Epithelial cell of proximal tubule (primary cell): Measurements from ENCODE around the gene ZBTB12. TPM values are rescaled to one million over a fixed set of nuclear protein-coding genes. Genes with fewer than 3 reads are reported as not detected.
"Not testable (repeated sequence)": the region's sequence is repeated elsewhere in the genome, so short reads cannot be mapped to it uniquely, and the experiment has no call there.

Experiments
- DNase-seq: peaks from one replicate; pipeline ENCODE4 v3.0.0-alpha.2; 2011; ENCODE audit warnings: low read depth
- H3K4me3 ChIP-seq: 2 replicates; pipeline ENCODE4 v1.5.1; 2011; ENCODE audit warnings: low read depth, mild to moderate bottlenecking, low read length
- total RNA-seq: library from RNA; depleted of rRNA; stranded (reverse); fragments of >200 nt; gene quantifications from 2 replicates; pipeline ENCODE4 v1.2.3, GENCODE V29; 2015
- TF ChIP-seq, protein P1 (sequence below): conservative IDR thresholded peaks from 2 replicates; pipeline ENCODE4 v1.5.1; 2012; ENCODE audit warnings: low read depth, mild to moderate bottlenecking, low read length

ZBTB12 gene
- total RNA-seq, 1 donor from 2014 or later: 1.5 TPM

DNA sequence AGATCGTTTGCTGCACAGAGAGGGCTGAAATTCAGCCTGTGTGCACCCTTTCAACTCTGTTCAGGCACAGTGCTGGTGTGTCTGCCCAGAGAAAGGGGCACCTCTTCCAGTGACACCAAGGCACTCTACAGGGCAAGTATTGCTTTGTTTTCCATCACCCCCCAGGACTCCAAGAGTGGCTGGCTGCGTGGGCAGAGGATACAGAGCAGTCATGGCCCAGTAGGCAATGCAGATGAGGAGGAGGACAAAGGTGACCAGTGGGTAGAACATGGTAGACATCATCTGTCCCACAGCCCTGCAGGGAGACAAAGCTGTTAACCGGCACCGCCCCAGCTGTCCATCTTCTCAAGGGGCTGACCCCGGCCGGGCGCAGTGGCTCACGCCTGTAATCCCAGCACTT lies 32.5 kb downstream of the ZBTB12 start:
- H3K4me3 ChIP-seq: no peak overlapping the region
- TF ChIP-seq, protein P1, sequence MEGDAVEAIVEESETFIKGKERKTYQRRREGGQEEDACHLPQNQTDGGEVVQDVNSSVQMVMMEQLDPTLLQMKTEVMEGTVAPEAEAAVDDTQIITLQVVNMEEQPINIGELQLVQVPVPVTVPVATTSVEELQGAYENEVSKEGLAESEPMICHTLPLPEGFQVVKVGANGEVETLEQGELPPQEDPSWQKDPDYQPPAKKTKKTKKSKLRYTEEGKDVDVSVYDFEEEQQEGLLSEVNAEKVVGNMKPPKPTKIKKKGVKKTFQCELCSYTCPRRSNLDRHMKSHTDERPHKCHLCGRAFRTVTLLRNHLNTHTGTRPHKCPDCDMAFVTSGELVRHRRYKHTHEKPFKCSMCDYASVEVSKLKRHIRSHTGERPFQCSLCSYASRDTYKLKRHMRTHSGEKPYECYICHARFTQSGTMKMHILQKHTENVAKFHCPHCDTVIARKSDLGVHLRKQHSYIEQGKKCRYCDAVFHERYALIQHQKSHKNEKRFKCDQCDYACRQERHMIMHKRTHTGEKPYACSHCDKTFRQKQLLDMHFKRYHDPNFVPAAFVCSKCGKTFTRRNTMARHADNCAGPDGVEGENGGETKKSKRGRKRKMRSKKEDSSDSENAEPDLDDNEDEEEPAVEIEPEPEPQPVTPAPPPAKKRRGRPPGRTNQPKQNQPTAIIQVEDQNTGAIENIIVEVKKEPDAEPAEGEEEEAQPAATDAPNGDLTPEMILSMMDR: no peak
- DNase-seq: no peak

DNA sequence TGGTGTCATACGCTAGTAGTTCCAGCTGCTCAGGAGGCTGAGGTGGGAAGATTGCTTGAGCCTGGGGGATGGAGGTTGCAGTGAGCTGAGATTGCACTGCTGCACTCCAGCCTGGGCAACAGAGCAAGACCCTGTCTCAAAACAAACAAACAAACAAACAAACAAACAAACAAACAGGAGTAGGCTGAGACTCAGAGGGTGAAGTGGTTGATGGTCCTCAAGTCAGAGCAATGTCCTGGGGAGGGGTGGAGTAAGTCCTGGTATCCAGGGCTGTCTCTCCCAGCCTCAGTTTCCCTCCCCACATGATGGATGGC lies 33.3 kb downstream of the ZBTB12 start:
- H3K4me3 ChIP-seq, DNase-seq: not testable (repeated sequence)

DNA sequence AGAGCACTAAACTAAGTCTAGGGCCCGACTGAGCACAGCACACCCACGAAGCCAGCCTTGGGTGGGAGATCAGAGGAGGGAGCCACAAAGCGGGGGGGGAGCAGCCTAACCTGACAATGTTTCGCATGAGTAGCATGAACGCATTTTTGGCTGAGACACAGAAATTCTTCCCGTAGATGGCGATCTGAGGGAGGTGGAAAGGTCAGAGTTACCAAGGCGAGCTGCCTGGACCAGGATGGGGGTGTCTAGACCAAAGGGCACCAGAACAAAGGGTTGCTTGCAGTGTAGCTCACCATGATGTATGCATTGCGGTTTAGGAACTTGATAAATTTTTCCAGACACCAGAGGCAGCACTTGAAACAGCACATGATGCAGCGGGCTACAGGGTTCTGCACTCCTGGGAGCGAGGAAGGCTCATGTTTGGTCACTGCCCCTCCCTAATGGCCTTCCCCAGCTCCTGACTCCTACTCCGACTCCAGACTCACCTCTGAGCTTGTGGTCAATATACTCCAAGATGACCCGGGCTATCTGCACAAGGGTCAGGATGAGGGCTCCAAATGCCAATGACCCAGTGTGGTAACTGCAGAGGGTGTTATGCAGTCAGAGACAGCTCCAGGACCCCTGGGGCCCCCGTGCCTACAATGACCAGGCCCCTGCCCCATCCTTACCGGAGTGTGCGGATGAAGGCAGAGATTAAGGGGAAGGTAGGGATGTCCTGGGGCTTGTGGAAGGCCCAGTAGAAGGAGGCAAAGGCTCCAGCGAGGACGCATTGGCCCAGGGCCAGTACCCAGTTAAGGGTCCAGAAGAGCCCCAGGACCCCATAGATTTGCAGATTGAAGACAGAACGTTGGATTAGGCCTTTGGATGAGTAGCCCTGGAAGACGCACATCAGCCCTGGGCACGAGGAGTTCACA lies 36.4 kb downstream of the ZBTB12 start:
- peak; percentile 36 for DNase-seq
- no peak overlapping the region for H3K4me3 ChIP-seq
- TF ChIP-seq, protein P1: no peak

DNA sequence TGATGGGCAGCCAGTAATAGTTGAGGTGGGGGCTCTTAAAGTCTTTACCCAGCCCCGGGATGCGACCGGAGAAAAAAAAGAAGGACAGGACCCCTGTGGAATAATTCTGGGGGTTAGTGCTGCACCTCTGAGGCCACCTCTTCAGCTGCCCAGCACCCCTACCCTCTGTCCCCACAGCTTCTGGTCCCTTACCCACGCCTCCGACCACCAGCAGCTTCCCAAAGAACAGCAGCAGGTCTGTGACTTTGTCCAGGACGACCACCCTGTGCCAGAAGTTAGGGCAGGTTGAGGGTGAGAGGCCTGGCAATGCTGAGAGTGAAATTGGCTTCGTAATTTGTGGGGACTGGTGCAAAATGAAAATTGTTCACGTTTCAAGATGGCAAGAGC lies 37.1 kb downstream of the ZBTB12 start:
- TF ChIP-seq, protein P1: no peak
- H3K4me3 ChIP-seq: no peak overlapping the region
- DNase-seq: no peak

DNA sequence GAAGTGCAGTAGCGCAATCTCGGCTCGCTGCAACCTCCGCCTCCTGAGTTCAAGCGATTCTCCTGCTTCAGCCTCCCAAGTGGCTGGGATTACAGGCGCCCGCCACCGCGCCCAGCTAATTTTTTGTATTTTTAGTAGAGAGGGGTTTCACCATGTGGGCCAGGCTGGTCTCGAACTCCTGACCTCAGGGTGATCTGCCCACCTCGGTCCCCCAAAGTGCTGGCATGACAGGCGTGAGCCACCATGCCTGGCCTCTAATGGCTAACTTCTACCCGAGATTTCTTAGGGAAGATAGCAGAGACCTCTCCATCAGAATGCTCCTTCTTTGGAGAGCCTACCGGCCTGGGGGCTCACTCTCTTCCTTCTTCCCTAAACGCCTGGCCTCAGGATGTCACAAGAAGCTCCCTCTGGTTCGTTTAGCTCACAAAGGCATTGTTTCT lies 37.7 kb downstream of the ZBTB12 start:
- peak overlapping the region; percentile 59 for H3K4me3 ChIP-seq
- DNase-seq: not testable (repeated sequence)

DNA sequence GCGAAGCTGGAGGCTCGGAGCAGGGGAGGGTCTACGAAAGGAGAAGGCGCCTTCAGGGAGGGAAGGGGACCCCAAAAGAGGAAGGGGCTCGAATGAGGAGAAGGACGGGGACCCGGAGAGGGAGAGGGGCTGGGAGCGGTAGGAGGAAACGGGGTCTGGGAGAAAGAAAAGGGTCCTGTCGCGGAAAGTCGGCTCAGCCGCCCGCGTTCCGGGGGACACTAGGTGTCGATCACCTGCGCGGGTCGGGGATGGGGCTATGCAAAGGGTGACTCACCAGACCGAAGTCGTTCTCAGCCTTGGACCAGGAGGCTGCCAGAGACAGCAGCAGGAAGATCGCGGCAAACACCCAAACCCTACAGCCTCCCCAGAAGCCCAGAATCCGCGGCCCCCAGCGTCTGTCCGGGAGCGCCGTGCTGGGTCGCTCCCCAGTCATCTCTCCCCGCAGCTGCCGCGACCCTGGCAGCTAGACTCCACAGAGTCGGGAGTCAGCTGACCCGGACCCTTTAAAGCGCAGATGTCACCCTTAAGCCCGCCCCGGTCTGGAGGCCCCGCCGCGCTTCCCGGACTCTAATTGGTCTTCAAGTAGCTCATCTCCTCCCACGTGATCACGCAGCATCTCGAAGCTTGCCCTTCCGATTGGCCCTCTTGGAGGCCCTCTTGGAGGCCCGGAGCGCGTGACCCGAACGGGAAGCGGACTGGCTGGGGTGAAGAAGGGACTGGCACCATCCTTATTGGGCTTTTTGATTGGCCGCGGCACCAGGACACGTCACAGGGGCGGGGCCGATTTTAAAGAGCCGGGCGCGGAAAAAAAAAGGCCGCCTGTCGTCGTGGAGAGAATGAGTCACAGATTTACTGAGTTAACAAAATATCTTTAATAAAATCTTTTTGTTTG lies 39.3 kb downstream of the ZBTB12 start, which contains the start of gene NEU1:
Gene NEU1, minus strand, starts transcription at position 478 of the 892 bp plus-strand sequence. Its CDS starts 45 bp downstream, at position 433.
- TF ChIP-seq, protein P1: no peak
- peak; percentile 99 for DNase-seq
- H3K4me3 ChIP-seq: peak within 1 kb of the TSS; percentile 90

DNA sequence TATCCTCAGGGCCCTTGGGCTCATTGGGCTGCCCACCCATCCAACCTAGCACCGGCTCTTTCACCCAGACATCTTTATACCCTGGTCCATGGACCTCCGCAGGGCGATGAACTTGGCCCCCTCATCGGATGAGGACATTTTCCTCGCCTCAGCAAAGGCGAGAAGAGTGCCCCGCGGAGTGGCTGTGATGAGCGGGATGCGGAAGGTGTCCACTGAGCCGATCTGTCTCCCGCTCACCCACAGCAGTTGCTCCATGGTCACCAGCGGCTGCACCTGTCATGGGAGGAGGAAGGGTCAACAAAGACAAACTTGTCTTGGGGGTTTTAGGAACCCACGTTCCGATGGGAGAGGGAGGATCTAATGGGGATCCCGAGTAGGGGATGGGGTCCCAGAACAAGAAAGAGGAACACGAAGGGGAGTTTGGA lies 40.0 kb downstream of the ZBTB12 start:
- peak overlapping the region; percentile 90 for H3K4me3 ChIP-seq
- TF ChIP-seq, protein P1: no peak
- DNase-seq: no peak
